H7 (cell line): Measurements from ENCODE around the gene EFNA3. TPM values are rescaled to one million over a fixed set of nuclear protein-coding genes. Genes with fewer than 3 reads are reported as not detected.

Source experiments
- DNase-seq: peaks from one replicate; pipeline ENCODE4 v3.0.0; 2012
- H3K27me3 ChIP-seq: 2 replicates; pipeline ENCODE4 v1.6.0; 2011; ENCODE audit warnings: mild to moderate bottlenecking, low read length; ENCODE audit not compliant: control insufficient read depth, insufficient read depth
- H3K36me3 ChIP-seq: replicated peaks from 2 replicates; pipeline ENCODE4 v1.5.1; 2011; ENCODE audit warnings: low read length; ENCODE audit not compliant: control insufficient read depth, insufficient read depth
- H3K4me3 ChIP-seq: 2 replicates; pipeline ENCODE4 v1.5.1; 2011; ENCODE audit warnings: low read depth, mild to moderate bottlenecking, control low read depth, low read length, moderate library complexity; ENCODE audit not compliant: insufficient read depth
- total RNA-seq: library from RNA; depleted of rRNA; stranded (reverse); fragments of >200 nt; shearing (Covaris generic); gene quantifications from 2 replicates; pipeline ENCODE4 v1.2.3, GENCODE V29; 2014

Gene EFNA3
- total RNA-seq, 1 experiment from 2014 or later, result 17.5 TPM

- Histone ChIP-seq H3K4me3 (peak overlapping the region; percentile 51), H3K27me3 (peaks cover 29% of the 10 kb centered on the region), H3K36me3 (peaks cover 4% of the 10 kb centered on the region)
- DNase-seq, result peak; percentile 95
Observed at GRCh38 chr1:155070721-155071569, 7.7 kb upstream of the EFNA3 start.

- Histone ChIP-seq H3K4me3 (no peak overlapping the region), H3K36me3 (peaks cover 2% of the 10 kb centered on the region), H3K27me3 (peaks cover 29% of the 10 kb centered on the region)
- DNase-seq, result peak; percentile 93
Observed at GRCh38 chr1:155071701-155072100, 6.9 kb upstream of the EFNA3 start.

DNA sequence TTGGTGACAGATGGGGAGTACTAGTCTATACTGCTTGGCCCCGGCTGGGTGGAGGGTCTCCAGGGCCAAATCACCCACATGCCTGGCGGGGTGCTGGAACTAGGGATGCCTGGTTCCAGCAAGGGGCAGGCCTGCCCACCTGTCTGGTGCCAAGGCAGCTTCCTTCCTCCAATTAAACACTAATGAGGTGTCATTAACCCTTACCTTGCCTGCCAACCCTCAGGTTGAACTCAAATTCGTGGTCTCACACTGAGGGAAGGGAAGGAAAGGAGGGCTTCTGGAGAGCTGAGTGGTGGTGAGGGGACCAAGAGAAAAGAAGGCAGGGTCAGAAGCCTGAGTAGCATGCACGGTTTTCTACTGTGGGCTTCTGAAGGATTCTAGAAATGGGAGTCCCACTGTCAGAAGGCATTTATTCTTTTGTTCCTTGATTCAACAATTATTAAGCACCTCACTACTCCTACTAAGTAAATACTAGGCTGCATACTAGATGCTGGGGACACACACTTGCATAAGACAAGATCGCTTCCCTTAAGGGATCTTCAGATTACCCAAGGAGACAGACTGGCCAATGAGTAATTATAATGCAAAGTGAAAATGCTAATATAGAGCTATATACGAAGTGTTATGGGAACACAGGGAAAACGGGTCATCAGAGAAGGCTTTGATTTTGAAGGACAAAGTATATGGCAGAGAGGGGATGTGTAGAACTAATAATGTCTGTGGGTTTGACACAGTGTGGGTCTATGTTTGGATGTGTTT is 5.9 kb upstream of the EFNA3 start:
- H3K36me3 ChIP-seq, result peaks cover 2% of the 10 kb centered on the region; the same call in 1 of the 2 replicates
- H3K4me3 ChIP-seq, result no peak overlapping the region
- DNase-seq, result no peak
- peaks cover 37% of the 10 kb centered on the region for H3K27me3 ChIP-seq

- H3K27me3 ChIP-seq, result peaks cover 46% of the 10 kb centered on the region
- peaks cover 1% of the 10 kb centered on the region; the same call in 1 of the 2 replicates for H3K36me3 ChIP-seq
Observed at GRCh38 chr1:155073377-155074242, 5.0 kb upstream of the EFNA3 start.

DNA sequence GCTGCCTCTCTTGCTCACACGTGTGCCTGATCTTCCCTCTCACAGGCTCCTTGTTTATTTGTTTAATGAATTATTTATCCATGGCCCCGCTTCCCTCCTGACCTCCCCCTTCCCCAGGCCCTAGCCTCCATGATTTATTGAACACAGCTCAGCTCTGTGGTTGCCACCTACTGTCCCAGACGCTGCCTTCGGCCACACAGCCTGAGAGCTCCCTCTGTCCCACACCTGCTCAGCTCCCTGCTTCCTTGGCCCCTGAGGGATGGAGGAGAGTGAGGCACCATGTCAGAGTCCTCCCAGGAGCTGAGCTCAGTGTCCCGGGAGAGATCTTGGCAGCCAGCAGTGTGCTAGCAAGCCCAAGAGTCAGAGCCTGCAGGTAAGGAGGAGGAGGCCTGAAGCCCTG is 3.1 kb upstream of the EFNA3 start:
- peaks cover 62% of the 10 kb centered on the region for H3K27me3 ChIP-seq
- DNase-seq, result no peak
- no peaks in the 10 kb centered on the region for H3K36me3 ChIP-seq
- no peak overlapping the region for H3K4me3 ChIP-seq

More at GRCh38 chr1:155073377-155074242, 5.0 kb upstream of the EFNA3 start:
- H3K4me3 ChIP-seq, result no peak overlapping the region
- DNase-seq, result no peak

DNA sequence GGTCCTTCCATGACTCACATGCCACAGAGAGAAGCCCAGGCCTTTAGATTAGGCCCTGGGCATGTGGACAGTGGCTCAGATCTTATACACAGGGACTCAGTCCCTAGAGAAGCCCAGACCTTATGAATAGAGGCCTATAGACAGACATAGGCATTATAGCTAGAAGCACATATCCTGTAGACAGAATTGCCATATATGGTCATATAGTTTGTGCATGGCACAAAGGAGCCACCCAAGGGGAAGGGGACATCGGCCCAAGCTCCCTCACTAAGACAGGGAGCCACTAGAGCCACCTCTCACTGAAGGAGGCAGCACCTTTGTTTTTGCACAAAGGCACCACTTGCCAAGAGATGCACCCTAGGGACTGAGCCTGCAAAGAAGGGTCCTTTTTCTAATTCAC is 2.3 kb upstream of the EFNA3 start:
- H3K27me3 ChIP-seq, result peaks cover 64% of the 10 kb centered on the region
- H3K4me3 ChIP-seq, result no peak overlapping the region
- H3K36me3 ChIP-seq, result no peaks in the 10 kb centered on the region
- no peak for DNase-seq

DNA sequence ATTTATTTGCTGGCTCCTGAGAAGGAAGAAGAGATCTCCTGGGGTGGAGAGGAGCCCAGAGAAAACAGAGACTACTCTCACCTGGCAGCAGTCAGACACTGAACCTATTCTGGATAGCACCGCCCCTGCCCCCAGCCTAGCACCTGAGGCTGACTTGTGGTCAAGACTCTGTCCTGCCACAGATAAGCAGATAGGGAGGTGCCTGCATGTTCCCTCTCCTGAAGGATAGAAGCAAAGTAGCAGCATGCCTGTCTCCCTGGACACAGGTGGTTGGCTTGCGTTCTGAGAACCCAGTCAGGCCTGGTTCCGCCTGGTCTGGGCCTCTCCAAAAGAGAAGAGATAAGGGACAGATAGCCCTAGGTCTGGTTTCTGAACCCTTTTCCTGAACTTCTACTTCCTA is 1.3 kb upstream of the EFNA3 start:
- Histone ChIP-seq H3K4me3 (no peak overlapping the region), H3K27me3 (peaks cover 68% of the 10 kb centered on the region), H3K36me3 (no peaks in the 10 kb centered on the region)
- no peak for DNase-seq

GRCh38 chr1:155077758-155078445 is 735 bp upstream of the EFNA3 start:
- peak overlapping the region; percentile 57 for H3K4me3 ChIP-seq
- no peak for DNase-seq

DNA sequence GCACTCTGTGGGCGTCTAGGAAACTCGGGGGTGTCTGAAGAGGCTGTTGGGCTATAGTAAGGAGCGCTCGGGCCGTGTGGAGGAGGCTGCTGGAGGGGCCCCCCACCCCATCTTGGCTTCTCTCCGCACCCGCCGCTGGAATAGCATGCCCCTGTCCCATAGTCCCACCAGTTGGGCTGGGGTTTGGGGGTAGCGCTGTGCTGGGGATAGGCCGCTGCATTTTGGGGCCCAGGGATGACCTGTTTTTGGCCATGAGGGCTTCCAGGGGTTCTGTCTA is 511 bp downstream of the EFNA3 start:
- Histone ChIP-seq H3K36me3 (no peaks in the 10 kb centered on the region), H3K4me3 (peak overlapping the region; percentile 57), H3K27me3 (peaks cover 78% of the 10 kb centered on the region)
- DNase-seq, result no peak

More at GRCh38 chr1:155077758-155078445, 735 bp upstream of the EFNA3 start:
- Histone ChIP-seq H3K36me3 (no peaks in the 10 kb centered on the region), H3K27me3 (peaks cover 70% of the 10 kb centered on the region)

DNA sequence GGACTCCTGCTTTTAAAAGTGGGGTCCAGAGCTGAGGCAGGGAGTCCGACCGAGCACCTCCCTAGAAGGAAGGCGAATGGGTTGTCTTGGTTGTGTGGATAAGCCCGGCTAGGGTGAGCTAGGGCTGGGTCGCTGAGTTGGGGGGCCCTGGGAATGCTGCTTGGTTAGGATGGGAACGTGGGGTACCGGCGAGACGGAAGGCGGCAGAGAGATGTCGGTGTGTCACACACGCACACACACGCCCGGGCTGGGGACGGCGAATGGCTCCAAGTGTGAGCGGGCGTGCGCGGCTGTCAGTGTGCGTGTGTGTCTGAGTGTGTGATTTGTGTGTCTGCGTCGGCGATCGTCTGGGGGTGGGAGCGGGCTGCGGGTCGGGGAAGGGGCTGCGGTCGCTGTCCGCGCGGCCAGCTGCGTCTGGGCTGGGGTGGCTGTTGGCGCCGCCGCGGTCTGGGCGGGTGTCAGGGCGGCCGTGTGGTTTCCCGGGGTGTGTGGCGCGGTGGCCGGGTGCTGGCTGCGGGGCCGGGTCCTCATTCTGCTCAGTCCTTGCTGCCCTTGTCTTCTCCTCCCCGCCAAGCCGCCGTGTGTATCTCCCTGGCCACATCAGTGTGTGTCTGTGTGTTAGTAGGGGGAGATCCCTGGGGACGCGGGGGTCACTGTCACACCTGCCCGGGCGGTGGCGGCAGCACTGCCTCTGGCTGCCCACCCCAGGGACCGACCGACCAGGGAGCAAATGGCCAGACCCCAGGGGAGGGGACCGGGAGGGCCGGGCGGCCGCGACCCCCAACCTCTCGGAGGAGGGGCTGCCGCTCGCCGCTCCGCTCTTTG is 1.1 kb downstream of the EFNA3 start:
- peak; percentile 83 for DNase-seq
- no peaks in the 10 kb centered on the region for H3K36me3 ChIP-seq
- H3K4me3 ChIP-seq, result peak overlapping the region; percentile 57
- peaks cover 76% of the 10 kb centered on the region for H3K27me3 ChIP-seq

GRCh38 chr1:155080312-155081228 is 1.9 kb downstream of the EFNA3 start:
- Histone ChIP-seq H3K27me3 (peaks cover 72% of the 10 kb centered on the region), H3K36me3 (no peaks in the 10 kb centered on the region), H3K4me3 (peak overlapping the region; percentile 57)
- DNase-seq, result peak; percentile 98

DNA sequence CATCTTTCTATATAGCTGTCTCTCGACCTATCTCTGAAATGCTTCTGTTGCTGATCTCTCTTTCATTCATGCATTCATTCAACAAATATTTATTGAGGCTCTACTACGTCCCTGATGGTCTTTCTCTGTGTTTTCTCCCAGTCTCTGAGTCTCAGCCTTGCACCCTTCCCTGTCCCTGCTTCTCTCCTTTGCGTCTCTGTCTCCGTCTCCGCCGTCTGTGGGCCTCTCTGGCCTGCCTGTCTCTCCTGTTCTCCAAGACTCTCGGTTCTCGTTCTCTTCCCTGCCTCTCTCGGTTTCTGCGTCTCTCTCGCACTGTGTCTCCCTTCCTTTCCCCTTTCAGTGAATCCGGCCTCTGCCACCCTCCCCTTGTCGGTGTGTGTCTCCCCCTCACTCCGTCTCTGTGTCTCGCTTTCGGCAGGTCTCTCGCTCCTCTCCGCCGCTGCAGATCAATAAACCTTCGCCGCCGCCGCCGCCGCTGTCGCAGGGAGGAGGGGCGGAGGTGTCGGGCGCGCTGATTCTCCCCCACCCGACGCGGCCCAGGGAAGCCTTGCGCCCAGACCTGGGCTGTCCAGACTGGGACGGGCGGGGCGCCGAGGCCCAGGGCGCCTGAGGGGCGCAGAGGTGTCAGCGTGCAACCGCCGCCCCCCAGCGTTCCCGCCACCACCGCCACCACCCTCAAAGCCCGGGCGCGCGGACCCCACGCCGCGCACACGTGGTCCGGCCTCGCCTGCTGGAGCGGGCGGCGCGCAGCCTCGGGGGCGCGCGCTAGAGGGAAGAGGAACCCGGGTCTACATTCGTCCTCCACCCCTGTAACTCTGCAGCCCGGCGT is 3.0 kb downstream of the EFNA3 start:
- peak overlapping the region; percentile 19; the same call in 1 of the 2 replicates for H3K4me3 ChIP-seq
- peaks cover 73% of the 10 kb centered on the region for H3K27me3 ChIP-seq
- DNase-seq, result peak; percentile 79
- no peaks in the 10 kb centered on the region for H3K36me3 ChIP-seq
